Mucosa of gallbladder (tissue), 1 donor: ENCODE measurements around the gene IGFL2. TPM values are rescaled to one million over a fixed set of nuclear protein-coding genes. Genes with fewer than 3 reads are reported as not detected.
"Not testable (repeated sequence)": the region's sequence is repeated elsewhere in the genome, so short reads cannot be mapped to it uniquely, and the experiment has no call there.

ENCODE experiments used
- DNase-seq: peaks from one replicate; pipeline ENCODE4 v3.0.0-alpha.2; 2020; ENCODE audit warnings: low spot score
- total RNA-seq: library from RNA; stranded (reverse); gene quantifications from one replicate; pipeline ENCODE4 v1.2.1, GENCODE V29; 2021
- donor health status: DM: no; HTN: no; CAD: no.

Gene IGFL2
- total RNA-seq, 1 donor from 2014 or later = not detected

GRCh38 chr19:46142294-46142693 lies 5.7 kb upstream of the IGFL2 start:
- no peak for DNase-seq

- DNase-seq = no peak
Measured at GRCh38 chr19:46144756-46145155, 3.3 kb upstream of the IGFL2 start.

- no peak for DNase-seq
Measured at GRCh38 chr19:46147166-46147740, 785 bp upstream of the IGFL2 start.

GRCh38 chr19:46150606-46151005 lies 2.6 kb downstream of the IGFL2 start:
- DNase-seq = no peak

- DNase-seq = no peak
Measured at GRCh38 chr19:46155237-46155636, 7.2 kb downstream of the IGFL2 start.

DNA sequence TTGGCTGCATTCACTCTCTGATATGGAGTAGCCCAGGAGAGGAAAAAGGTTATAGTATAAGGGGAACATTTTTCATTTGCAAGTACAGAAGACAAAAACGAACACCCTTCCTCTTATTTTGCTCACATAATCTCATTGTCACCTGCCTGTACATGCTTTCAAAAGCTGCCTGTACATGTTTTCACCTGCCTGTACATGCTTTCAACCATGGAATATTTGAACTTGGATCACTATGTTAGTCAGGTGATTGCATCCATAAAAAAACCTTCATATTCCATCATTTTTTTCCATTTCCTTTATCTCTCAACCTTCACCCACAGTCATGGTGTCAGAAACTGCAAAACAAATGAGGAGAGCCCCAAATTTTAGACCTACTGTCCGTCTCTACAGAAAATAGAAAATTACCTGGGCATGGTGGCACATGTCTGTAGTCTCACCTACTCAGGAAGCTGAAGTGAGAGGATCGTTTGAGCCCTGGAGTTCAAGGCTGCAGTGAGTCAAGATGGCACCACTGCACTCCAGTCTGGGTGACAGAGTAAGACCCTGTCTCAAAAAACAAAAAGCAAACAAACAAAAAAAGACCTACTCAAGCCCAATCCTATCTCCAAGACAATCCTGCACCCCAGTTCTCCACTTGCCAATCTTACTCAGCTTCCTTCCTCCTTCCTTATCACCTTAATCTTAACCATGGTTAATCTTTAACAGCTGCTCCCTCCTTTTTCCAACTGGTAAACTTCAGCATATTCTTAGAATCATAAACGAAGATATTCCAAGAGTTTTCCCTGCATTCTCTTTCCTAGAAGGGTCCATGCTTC lies 11.6 kb downstream of the IGFL2 start:
- no peak for DNase-seq

DNA sequence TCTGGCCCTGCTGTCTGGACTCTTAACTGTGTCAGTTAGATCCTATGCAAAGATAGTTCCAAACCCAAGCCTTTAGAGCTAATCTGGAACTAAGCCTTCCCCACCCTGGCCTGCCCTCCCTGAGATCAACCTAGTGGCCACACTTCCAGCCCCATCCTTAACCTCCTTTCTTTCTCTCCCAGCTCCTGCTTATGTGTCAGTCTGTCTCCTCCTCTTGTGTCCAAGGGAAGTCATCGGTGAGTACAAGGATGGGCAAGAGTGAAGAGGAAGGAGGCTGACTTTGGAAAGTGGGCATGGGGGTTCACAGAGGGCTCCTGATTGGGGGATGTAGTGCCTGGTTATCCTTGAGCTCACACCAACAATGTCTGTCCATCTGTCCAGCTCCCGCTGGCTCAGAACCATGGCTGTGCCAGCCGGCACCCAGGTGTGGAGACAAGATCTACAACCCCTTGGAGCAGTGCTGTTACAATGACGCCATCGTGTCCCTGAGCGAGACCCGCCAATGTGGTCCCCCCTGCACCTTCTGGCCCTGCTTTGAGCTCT lies 12.3 kb downstream of the IGFL2 start:
- no peak for DNase-seq

DNA sequence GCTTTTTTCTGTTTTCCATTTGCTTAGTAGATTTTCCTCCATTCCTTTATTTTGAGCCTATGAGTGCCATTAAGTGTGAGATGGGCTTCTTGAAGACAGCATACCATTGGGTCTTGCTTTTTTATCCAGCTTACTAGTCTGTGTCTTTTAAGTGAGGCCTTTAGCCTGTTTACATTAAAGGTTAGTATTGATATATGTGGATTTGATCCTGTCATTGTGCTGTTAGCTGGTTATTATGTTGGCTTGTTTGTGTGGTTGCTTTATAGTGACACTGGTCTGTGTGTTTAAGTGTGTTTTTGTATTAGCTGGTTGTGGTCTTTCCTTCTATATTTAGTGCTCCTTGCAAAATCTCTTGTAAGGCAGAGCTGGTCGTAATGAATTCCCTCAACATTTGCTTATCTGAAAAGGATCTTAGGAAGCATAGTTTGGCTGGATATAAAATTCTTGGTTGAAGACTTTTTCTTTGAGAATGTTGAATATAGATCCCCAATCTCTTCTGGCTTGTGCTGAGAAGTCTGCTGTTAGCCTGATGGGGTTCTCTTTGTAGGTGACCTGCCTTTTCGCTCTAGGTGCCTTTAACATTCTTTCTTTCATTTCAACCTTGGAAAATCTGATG lies 13.7 kb downstream of the IGFL2 start:
- not testable (repeated sequence) for DNase-seq

- DNase-seq = no peak
Measured at GRCh38 chr19:46162731-46163130, 14.7 kb downstream of the IGFL2 start.

GRCh38 chr19:46173886-46174480 lies 25.9 kb downstream of the IGFL2 start:
- DNase-seq = no peak

GRCh38 chr19:46176116-46176860 lies 28.2 kb downstream of the IGFL2 start:
- DNase-seq = no peak

DNA sequence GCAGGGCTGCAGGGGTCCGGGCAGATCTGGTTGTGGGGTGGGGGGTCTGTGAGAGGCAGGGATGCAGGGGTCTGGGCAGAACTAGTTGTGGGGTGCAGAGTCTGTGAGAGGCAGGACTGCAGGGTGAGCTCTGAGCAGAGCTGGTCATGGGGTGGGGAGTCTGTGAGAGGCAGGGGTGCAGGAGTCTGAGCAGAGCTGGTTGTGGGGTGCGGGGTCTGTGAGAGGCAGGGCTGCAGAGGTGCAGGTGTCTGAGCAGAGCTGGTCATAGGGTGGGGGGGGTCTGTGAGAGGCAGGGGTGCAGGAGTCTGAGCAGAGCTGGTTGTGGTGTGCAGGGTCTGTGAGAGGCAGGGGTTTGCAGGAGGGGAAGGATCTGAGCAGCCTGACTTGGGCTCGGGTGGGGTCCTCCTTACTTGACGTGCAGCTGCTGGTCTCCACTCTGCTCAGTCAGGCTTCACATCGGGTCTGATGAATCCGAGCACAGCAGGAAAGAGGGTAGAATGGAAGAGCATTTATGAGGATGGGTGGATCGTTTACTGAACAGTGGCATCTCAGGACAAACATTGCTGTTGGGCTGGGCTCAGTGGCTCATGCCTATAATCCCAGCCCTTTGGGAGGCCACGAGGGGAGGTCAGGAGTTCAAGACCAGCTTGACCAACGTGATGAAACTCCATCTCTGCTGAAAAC lies 31.2 kb downstream of the IGFL2 start:
- no peak for DNase-seq

GRCh38 chr19:46180701-46181387 lies 32.8 kb downstream of the IGFL2 start:
- no peak for DNase-seq

- DNase-seq = no peak
Measured at GRCh38 chr19:46181388-46181779, 33.3 kb downstream of the IGFL2 start.

DNA sequence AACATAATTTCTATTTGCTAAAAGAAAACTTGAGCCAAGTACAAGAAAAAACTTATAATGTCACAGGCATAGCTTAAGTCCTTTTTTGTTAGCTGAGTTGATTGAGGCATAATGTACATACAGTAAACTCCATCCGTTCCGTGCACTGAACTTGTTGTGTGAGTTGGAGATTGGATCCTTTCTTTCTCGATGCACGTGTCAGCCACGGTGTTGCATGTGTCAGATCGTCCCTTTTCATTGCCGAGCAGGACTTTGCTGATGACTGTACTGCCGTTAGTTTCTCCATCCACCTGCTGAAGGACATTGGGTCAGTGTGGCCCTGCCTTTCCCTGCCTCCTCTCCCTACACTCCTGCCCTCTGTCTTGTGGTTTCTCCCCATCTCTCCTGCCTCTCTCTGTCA lies 34.4 kb downstream of the IGFL2 start:
- DNase-seq = no peak

DNA sequence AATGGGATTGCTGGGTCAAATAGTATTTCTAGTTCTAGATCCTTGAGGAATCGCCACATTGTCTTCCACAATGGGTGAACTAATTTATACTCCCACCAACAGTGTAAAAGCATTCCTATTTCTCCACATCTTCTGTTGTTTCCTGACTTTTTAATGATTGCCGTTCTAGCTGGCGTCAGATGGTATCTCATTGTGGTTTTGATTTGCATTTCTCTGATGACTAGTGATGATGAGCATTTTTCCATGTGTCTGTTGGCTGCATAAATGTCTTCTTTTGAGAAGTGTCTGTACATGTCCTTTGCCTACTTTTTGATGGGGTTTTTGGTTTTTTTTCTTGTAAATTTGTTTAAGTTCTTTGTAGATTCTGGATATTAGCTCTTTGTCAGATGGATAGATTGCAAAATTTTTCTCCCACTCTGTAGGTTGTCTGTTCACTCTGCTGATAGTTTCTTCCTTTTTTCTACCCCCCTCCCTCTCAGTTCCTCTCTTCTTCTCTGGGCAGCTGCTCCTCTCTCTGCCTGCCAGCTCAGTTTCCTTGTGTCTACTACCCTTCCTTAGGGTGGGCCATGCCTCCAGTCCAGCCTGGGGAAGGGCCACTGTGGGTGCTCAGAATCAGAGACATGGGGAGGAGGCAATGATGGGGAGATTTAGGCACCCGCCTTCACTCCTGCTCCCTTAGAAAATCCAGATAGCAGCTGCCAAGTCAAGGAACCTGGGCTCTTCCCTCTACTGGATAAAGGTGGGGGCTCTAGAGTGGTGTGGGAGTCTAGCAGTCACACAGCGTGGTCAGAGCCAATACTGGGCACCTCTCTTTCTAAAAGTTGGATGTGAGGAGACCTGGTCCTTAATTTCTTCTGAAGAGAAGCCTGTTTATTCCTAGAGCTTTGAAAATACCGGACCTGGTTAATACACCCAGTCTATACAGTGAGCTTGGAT lies 37.0 kb downstream of the IGFL2 start:
- not testable (repeated sequence) for DNase-seq

DNA sequence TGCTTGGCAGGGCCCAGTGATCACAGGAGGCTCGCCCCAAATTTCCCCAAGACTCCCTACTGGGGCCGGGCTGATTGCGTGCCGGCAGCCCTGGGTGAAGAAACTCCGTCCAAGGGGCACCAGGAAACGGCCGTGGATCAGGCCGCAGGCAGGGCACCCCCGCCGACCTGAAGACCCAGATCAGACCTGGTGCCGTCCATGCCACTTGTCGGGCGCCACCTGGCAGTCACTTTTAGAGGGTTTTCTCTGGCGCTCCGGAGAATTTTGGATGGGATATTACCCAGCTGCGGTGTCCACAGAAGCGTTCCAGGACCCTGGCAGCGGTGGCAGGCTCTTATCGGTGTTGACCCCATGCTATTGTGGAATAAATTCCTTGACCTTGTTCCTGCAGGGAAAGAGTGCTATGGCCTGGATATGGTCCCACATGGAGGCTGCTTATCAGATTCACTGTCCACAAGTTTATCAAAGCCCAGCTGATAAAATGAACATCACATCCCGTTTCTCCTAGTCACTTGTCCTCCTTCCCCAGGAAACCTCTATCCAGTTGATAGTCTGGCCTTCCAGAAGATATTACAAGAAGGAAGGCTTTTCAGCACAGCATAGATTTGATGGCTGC lies 38.2 kb downstream of the IGFL2 start:
- DNase-seq = no peak

- DNase-seq = no peak
Measured at GRCh38 chr19:46186717-46187101, 38.7 kb downstream of the IGFL2 start.
